ENCODE measurements around the gene DOK3. TPM values are rescaled to one million over a fixed set of nuclear protein-coding genes. Genes with fewer than 3 reads are reported as not detected.

Gene DOK3
- polyA plus RNA-seq, 1 donor from 2014 or later: 5.5 TPM

DNA sequence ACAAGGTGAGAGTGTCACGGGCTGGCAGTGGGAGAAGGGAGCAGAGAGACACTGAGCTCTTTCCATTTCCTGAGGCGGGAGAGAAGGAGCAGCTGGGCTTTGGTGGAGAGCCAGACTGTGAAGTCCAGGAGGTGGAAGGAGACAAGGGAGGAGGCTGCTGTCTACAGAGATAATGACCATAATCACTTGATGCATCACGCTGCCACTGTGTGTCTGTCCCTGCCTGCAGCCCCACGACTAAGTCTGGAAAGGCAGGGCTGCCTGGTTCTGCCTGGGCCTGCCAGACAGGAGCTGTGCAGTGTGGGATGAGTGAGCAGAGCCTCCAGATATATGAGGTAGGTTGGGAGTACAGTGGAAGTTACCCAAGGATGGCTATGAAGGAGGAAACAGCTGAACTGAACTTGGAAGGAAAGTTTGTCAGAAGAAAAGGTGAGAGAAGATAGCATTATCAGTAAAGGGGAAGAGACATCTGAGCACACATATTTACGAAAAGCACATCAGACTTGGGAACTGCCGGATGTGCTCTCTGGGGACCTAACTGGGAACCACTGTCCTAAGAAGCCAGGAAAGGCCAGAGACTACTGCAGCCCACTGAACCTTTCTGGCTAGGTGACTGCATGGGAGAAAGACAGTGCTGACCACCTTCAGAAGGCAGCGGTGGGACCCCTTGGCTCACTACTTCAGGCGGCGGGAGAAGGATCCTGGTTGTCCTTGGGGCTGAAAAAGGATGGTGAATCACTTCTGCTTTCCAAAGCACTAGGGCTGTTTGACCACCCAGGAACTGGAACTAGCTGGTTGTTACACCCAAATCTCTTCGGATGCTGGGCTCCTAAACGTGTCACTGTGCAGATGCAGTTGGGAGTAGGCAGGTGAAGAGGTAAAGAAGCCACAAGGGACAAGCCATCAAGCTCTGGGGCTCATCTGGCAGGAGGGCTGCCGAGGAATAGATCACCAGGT, 19.9 kb upstream of the DOK3 start:
- no peak overlapping the region for H2AFZ ChIP-seq (ENCODE audit: low read depth, low read length)
- H3K9me2 ChIP-seq (ENCODE audit: insufficient read depth, low read length): no peaks in the 10 kb centered on the region
- TF ChIP-seq, protein P1, sequence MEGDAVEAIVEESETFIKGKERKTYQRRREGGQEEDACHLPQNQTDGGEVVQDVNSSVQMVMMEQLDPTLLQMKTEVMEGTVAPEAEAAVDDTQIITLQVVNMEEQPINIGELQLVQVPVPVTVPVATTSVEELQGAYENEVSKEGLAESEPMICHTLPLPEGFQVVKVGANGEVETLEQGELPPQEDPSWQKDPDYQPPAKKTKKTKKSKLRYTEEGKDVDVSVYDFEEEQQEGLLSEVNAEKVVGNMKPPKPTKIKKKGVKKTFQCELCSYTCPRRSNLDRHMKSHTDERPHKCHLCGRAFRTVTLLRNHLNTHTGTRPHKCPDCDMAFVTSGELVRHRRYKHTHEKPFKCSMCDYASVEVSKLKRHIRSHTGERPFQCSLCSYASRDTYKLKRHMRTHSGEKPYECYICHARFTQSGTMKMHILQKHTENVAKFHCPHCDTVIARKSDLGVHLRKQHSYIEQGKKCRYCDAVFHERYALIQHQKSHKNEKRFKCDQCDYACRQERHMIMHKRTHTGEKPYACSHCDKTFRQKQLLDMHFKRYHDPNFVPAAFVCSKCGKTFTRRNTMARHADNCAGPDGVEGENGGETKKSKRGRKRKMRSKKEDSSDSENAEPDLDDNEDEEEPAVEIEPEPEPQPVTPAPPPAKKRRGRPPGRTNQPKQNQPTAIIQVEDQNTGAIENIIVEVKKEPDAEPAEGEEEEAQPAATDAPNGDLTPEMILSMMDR (IDR thresholded peaks at IDR 0.05; ENCODE audit: poor library complexity, severe bottlenecking): no peak
- no peak for TF ChIP-seq POLR2AphosphoS5 (IDR thresholded peaks at IDR 0.05)
- TF ChIP-seq TAF1 (IDR thresholded peaks at IDR 0.05; ENCODE audit: low read depth): no peak
- TF ChIP-seq EZH2 (IDR thresholded peaks at IDR 0.05; ENCODE audit: borderline replicate concordance, insufficient read depth, low read length, poor library complexity, severe bottlenecking): no peak
- TF ChIP-seq RAD21 (conservative IDR thresholded peaks at IDR 0.05): no peak
- TF ChIP-seq, protein P2, sequence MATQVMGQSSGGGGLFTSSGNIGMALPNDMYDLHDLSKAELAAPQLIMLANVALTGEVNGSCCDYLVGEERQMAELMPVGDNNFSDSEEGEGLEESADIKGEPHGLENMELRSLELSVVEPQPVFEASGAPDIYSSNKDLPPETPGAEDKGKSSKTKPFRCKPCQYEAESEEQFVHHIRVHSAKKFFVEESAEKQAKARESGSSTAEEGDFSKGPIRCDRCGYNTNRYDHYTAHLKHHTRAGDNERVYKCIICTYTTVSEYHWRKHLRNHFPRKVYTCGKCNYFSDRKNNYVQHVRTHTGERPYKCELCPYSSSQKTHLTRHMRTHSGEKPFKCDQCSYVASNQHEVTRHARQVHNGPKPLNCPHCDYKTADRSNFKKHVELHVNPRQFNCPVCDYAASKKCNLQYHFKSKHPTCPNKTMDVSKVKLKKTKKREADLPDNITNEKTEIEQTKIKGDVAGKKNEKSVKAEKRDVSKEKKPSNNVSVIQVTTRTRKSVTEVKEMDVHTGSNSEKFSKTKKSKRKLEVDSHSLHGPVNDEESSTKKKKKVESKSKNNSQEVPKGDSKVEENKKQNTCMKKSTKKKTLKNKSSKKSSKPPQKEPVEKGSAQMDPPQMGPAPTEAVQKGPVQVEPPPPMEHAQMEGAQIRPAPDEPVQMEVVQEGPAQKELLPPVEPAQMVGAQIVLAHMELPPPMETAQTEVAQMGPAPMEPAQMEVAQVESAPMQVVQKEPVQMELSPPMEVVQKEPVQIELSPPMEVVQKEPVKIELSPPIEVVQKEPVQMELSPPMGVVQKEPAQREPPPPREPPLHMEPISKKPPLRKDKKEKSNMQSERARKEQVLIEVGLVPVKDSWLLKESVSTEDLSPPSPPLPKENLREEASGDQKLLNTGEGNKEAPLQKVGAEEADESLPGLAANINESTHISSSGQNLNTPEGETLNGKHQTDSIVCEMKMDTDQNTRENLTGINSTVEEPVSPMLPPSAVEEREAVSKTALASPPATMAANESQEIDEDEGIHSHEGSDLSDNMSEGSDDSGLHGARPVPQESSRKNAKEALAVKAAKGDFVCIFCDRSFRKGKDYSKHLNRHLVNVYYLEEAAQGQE (IDR thresholded peaks at IDR 0.05; ENCODE audit: borderline replicate concordance): no peak
- no peak for TF ChIP-seq EP300 (conservative IDR thresholded peaks at IDR 0.05; ENCODE audit: poor library complexity, severe bottlenecking)
- TF ChIP-seq MXI1 (conservative IDR thresholded peaks at IDR 0.05; ENCODE audit: poor library complexity, severe bottlenecking): no peak
- no peak for TF ChIP-seq SMC3 (conservative IDR thresholded peaks at IDR 0.05; ENCODE audit: poor library complexity)
- H3K36me3 ChIP-seq (ENCODE audit: insufficient read depth, low read length): no peaks in the 10 kb centered on the region
- no peaks in the 10 kb centered on the region for H3K27me3 ChIP-seq (ENCODE audit: insufficient read depth, low read depth, low read length)
- H3K27ac ChIP-seq (ENCODE audit: low read length): no peak overlapping the region
- no peak overlapping the region for H3K9ac ChIP-seq (ENCODE audit: low read length)
- H4K20me1 ChIP-seq (ENCODE audit: insufficient read depth): no peaks in the 10 kb centered on the region
- no peaks in the 10 kb centered on the region for H3K9me3 ChIP-seq (ENCODE audit: low read length)
- no peak overlapping the region for H3K4me3 ChIP-seq (ENCODE audit: low read length)
- H3F3A ChIP-seq (ENCODE audit: insufficient read depth, low read length, poor library complexity, severe bottlenecking): no peaks in the 10 kb centered on the region
- H3K4me2 ChIP-seq (ENCODE audit: low read length): no peak overlapping the region
- no peaks in the 10 kb centered on the region for H3K79me2 ChIP-seq (replicated peaks; ENCODE audit: insufficient read depth, low read length)

DNA sequence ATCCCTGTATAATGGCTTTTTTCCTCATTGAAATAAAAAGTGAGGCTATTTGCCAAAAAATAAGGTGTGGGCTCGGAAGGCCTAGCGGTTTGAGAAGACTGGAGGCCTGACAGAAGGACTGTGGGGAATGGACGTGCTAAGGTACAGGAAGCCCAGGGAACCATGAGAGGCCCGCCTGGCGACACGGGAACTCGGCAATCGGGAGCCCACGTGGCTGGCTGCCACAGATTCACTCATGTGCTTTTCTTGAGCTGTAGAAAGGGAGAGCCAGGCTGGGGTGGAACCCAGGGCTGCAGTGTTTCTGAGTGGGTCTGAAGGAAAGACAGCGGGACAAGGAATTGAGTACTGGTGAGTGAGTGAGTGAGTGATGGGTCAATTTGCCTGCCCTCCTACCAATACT, 19.0 kb upstream of the DOK3 start:
- Histone ChIP-seq H3K27me3 (ENCODE audit: insufficient read depth, low read depth, low read length) (no peaks in the 10 kb centered on the region), H3K4me2 (ENCODE audit: low read length) (no peak overlapping the region), H3K9me3 (ENCODE audit: low read length) (no peaks in the 10 kb centered on the region), H3K4me3 (ENCODE audit: low read length) (no peak overlapping the region), H3K36me3 (ENCODE audit: insufficient read depth, low read length) (no peaks in the 10 kb centered on the region), H2AFZ (ENCODE audit: low read depth, low read length) (no peak overlapping the region), H3K9ac (ENCODE audit: low read length) (no peak overlapping the region), H3K27ac (ENCODE audit: low read length) (no peak overlapping the region), H3K9me2 (ENCODE audit: insufficient read depth, low read length) (no peaks in the 10 kb centered on the region), H4K20me1 (ENCODE audit: insufficient read depth) (no peaks in the 10 kb centered on the region), H3F3A (ENCODE audit: insufficient read depth, low read length, poor library complexity, severe bottlenecking) (no peaks in the 10 kb centered on the region), H3K79me2 (replicated peaks; ENCODE audit: insufficient read depth, low read length) (no peaks in the 10 kb centered on the region)
- TF ChIP-seq EP300 (conservative IDR thresholded peaks at IDR 0.05; ENCODE audit: poor library complexity, severe bottlenecking): no peak
- TF ChIP-seq EZH2 (IDR thresholded peaks at IDR 0.05; ENCODE audit: borderline replicate concordance, insufficient read depth, low read length, poor library complexity, severe bottlenecking): no peak
- no peak for TF ChIP-seq RAD21 (conservative IDR thresholded peaks at IDR 0.05)
- TF ChIP-seq SMC3 (conservative IDR thresholded peaks at IDR 0.05; ENCODE audit: poor library complexity): no peak
- TF ChIP-seq, protein P2 (IDR thresholded peaks at IDR 0.05; ENCODE audit: borderline replicate concordance): no peak
- no peak for TF ChIP-seq TAF1 (IDR thresholded peaks at IDR 0.05; ENCODE audit: low read depth)
- TF ChIP-seq MXI1 (conservative IDR thresholded peaks at IDR 0.05; ENCODE audit: poor library complexity, severe bottlenecking): no peak
- TF ChIP-seq, protein P1 (IDR thresholded peaks at IDR 0.05; ENCODE audit: poor library complexity, severe bottlenecking): no peak
- TF ChIP-seq POLR2AphosphoS5 (IDR thresholded peaks at IDR 0.05): no peak

Data from neural cell (in vitro differentiated cells).